KOPT-K1 (cell line): ENCODE measurements around the gene PLAC1.

Experiments
- H3K27ac ChIP-seq: fragments of 200-600 bp; sonication (generic); 2 replicates; pipeline ENCODE4 v1.5.1; 2016; ENCODE audit warnings: antibody characterized with exemption, mild to moderate bottlenecking, low read depth, low read length; ENCODE audit not compliant: poor library complexity, severe bottlenecking
- H3K36me3 ChIP-seq: fragments of 200-600 bp; sonication (generic); 2 replicates; pipeline ENCODE4 v1.5.1; 2017; ENCODE audit warnings: antibody characterized with exemption, mild to moderate bottlenecking, low read length, moderate library complexity; ENCODE audit not compliant: insufficient read depth
- H3K9me3 ChIP-seq: fragments of 200-600 bp; sonication (generic); 2 replicates; pipeline ENCODE4 v1.5.1; 2017; ENCODE audit warnings: antibody characterized with exemption, low read length, mild to moderate bottlenecking; ENCODE audit not compliant: insufficient read depth, poor library complexity, severe bottlenecking

Gene PLAC1

DNA sequence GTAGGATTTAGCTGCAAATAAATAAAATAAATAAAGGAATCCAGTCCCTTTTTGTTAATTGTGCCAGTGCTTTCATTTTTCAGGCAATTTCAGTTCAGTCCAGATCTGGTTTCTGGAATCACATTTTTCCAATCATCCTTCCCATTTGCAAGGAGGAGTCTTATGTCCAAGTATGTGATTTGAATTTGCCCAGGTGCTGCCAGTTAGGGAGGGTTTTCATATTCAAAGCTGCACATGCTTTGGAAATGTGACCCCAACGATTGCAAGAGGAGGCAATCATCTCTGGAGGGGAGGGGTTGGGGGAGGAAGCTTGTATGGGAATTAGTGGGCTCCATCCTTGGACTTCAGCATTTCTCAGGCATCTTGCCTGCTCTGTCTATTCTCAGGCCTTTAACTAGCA, 4.4 kb downstream of the PLAC1 start:
- Histone ChIP-seq H3K36me3 (no peaks in the 10 kb centered on the region), H3K27ac (no peak overlapping the region), H3K9me3 (no peaks in the 10 kb centered on the region)

- Histone ChIP-seq H3K27ac (no peak overlapping the region), H3K36me3 (no peaks in the 10 kb centered on the region), H3K9me3 (no peaks in the 10 kb centered on the region)
Measured at GRCh38 chrX:134650701-134651100, 7.6 kb downstream of the PLAC1 start.

DNA sequence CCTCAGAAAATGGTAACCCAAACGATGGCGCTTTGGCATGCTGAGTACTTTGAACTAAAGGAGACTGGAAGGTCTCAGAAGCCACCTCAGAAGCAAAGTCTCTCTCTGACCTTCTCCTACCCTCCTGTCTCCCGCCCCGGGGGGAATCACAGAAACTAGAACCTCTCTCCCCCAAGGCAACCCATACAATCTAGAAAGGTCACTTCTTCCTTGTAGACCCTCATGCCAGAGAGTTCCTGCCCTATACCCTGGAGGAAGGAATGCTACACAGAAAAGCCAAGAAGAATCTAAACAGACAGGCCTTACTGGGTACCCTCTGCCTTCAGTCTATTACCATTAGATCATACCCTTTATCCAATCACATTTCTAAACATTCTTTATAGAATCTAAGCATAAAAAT, 8.5 kb downstream of the PLAC1 start:
- H3K9me3 ChIP-seq = no peaks in the 10 kb centered on the region
- H3K36me3 ChIP-seq = no peaks in the 10 kb centered on the region

GRCh38 chrX:134647477-134647877, 10.8 kb downstream of the PLAC1 start:
- no peak overlapping the region for H3K27ac ChIP-seq
- H3K9me3 ChIP-seq = no peaks in the 10 kb centered on the region
- H3K36me3 ChIP-seq = no peaks in the 10 kb centered on the region

More for the DNA sequence above, 8.5 kb downstream of the PLAC1 start:
- H3K27ac ChIP-seq = no peak overlapping the region

DNA sequence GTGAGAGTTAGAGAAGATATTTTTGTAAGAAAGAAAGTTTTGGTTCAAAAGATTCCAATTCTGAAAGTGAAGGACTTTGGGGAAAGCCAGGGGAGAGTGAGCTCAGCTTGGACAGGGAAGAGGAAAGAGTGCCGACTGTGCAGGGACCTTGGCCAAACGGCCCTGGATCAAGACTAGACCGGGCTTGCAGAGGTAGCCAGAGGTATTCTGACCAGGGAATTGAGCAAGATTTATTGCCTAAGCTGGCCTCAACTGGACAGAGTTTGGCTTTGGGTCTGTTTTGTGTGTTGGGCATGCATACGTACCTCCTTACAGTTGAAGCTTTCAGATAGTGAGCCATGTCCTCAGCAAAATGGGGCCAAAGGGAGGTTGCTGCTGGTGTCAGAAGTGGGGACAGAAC, 11.6 kb downstream of the PLAC1 start:
- Histone ChIP-seq H3K9me3 (no peaks in the 10 kb centered on the region), H3K27ac (no peak overlapping the region), H3K36me3 (no peaks in the 10 kb centered on the region)

GRCh38 chrX:134645936-134646543, 12.2 kb downstream of the PLAC1 start:
- H3K27ac ChIP-seq = no peak overlapping the region
- H3K9me3 ChIP-seq = no peaks in the 10 kb centered on the region
- H3K36me3 ChIP-seq = no peaks in the 10 kb centered on the region

DNA sequence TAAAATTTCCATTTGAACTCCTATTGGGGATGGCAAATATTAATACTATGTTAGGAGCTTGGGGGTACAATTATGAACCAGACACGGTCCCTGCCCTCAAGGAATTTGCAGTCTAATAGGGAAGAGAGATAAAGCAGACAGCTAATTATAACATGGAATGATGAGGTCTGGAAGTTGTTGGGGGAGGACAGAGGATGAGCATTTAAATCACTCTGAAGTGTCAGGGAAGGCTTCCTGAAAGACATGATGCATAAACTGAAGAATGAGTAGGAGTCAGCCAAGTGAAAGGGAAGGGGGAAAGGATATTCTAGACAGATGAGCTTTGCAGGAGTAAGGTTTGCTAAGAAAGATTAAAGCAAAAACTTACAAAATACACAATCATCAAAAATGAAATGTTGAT, 15.9 kb downstream of the PLAC1 start:
- H3K27ac ChIP-seq = no peak overlapping the region
- H3K36me3 ChIP-seq = no peaks in the 10 kb centered on the region
- no peaks in the 10 kb centered on the region for H3K9me3 ChIP-seq

- no peaks in the 10 kb centered on the region for H3K9me3 ChIP-seq
- no peak overlapping the region for H3K27ac ChIP-seq
- no peaks in the 10 kb centered on the region for H3K36me3 ChIP-seq
Measured at GRCh38 chrX:134641346-134641745, 16.9 kb downstream of the PLAC1 start.

GRCh38 chrX:134640914-134641313, 17.4 kb downstream of the PLAC1 start:
- no peak overlapping the region for H3K27ac ChIP-seq
- no peaks in the 10 kb centered on the region for H3K36me3 ChIP-seq

DNA sequence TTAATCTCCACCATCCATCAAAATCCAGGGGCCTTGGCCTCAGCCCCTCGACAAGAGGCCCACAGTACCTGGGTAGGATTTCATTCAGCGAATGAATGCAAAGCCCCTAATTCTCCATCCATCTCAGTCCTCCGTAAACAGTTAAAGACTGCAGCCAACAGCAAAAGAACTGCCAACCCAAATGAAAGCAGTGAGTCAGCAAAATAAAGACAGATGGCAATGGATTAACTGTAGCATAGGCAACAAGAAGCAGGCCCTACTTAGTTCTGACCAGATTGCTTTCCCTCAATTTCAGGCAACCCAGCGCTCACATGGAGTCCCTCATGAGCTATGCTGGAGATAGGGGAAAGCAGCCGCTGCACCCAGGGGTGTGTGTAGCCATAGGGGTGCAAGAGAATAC, 21.4 kb downstream of the PLAC1 start:
- no peaks in the 10 kb centered on the region for H3K36me3 ChIP-seq
- H3K27ac ChIP-seq = no peak overlapping the region
- no peaks in the 10 kb centered on the region for H3K9me3 ChIP-seq

More at GRCh38 chrX:134640914-134641313, 17.4 kb downstream of the PLAC1 start:
- no peaks in the 10 kb centered on the region for H3K9me3 ChIP-seq

DNA sequence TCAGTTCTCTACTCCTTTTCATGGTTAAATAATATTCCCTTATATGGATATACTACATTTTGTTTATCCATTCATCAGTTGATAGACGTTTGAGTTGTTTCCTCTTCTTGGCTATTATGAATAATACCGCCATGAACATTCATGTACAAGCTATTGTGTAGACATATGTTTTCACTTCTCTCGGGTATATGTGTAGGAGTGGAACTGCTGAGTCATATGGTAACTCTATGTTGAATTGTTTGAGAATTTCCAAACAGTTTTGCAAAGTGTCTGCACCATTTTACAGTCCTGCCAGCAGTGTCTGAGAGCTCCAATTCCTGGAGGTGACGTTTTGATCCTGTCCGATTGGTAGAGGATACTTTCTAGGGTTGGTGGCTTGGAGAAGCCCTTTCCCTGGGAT, 23.6 kb downstream of the PLAC1 start:
- H3K9me3 ChIP-seq = no peaks in the 10 kb centered on the region
- no peak overlapping the region for H3K27ac ChIP-seq
- H3K36me3 ChIP-seq = no peaks in the 10 kb centered on the region

GRCh38 chrX:134633832-134634231, 24.4 kb downstream of the PLAC1 start:
- Histone ChIP-seq H3K27ac (no peak overlapping the region), H3K36me3 (no peaks in the 10 kb centered on the region), H3K9me3 (no peaks in the 10 kb centered on the region)

DNA sequence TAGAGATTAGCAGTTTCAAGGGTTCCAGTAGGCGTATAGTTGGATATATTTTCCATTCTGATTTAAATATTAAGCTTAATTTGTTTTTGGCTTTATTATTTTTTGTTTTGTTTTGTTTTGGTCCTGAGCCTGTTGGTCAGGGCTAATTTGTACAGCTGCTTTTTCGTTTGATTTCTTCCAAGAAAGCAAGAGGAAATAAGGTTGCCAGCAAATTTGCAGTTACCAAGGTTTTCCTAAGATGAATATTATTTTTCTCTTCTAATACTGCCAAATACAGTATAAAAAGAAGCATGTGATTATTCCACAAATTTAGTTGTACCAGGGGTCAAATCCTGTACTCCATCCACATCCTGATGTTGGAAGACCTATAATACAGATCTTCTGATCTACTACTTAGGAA, 24.9 kb downstream of the PLAC1 start:
- H3K27ac ChIP-seq = no peak overlapping the region
- no peaks in the 10 kb centered on the region for H3K9me3 ChIP-seq
- no peaks in the 10 kb centered on the region for H3K36me3 ChIP-seq

DNA sequence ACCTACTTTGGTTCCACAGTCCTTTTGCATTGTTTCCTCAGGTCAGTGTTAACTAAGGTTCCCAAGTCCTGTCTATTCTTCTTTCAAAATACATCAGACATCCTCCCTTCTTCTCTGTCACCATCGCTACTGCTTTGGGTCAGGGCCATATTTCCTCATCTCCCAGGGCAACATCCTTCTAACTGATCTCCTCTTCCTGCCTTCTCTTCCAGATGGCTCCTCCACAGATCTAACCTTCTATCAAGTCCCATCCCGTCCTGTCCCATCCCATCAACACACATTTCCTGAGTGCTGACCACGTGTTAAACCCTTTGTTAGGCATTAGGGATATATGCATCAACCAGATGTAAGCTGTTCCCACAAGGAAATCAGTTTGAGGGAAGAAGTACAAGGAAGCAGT, 25.9 kb downstream of the PLAC1 start:
- no peaks in the 10 kb centered on the region for H3K36me3 ChIP-seq
- H3K27ac ChIP-seq = no peak overlapping the region
- no peaks in the 10 kb centered on the region for H3K9me3 ChIP-seq

DNA sequence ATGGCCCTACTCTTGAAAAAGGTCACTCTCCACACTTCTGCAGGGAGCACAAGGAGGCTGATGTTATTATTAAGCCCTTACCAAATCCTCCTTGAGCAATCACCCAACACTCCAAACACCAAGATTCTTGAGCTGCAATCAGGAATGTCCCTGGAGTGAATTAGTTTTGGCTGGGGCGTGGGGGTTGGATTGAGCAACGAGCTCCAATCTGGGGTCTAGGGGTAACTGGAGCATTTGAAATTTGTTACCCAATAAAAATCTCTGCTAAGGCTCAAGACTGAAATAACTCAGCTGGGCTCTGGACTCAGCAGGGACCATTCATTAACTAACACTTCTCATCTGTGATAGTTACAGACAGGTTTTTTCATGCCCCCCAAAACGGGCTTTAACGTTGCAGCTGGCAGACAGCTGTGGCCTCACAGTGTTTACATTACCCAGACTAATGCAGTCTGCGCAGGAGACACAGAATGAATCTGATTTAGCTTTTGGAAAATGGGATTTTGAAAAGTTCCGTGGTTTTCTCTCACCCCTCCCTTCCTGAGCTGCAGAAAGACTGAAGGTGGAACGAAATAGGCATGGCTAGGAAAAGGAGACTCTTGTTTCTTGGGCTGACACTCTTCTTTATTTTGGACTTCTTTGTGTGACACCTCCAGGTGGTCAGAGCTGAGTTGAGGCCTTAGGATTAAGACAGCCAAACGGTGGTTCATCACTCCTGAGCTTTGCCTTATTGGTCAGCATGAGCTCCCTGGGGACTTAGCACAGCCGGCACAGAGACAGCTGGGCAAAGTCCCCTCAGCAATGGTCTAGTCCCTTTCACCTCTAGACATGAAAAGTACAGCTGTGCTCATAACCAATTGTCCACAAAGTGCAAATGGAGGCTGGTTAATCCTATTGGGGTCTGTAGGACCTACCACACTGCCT, 26.6 kb downstream of the PLAC1 start:
- Histone ChIP-seq H3K9me3 (no peaks in the 10 kb centered on the region), H3K36me3 (no peaks in the 10 kb centered on the region), H3K27ac (no peak overlapping the region)

GRCh38 chrX:134628663-134629062, 29.6 kb downstream of the PLAC1 start:
- H3K36me3 ChIP-seq = no peaks in the 10 kb centered on the region
- no peaks in the 10 kb centered on the region for H3K9me3 ChIP-seq
- no peak overlapping the region for H3K27ac ChIP-seq
